ACC112 (cell line): Measurements from ENCODE around the gene URB1.
A peak's percentile ranks its signal among the peaks of the same experiment; 100 is the strongest.

Source experiments
- H2AFZ ChIP-seq: fragments of 200-600 bp; sonication (generic); one replicate; pipeline ENCODE4 v1.6.0; 2017; ENCODE audit warnings: antibody characterized with exemption, low read length; ENCODE audit not compliant: unreplicated experiment
- H3K27ac ChIP-seq: fragments of 200-600 bp; sonication (generic); 2 replicates; pipeline ENCODE4 v1.5.1; 2014; ENCODE audit warnings: low read depth, mild to moderate bottlenecking, antibody characterized with exemption, low read length, moderate library complexity
- H3K27me3 ChIP-seq: fragments of 200-600 bp; sonication (generic); 2 replicates; pipeline ENCODE4 v1.6.1; 2014; ENCODE audit warnings: mild to moderate bottlenecking, antibody characterized with exemption, low read length, moderate library complexity, mixed read lengths; ENCODE audit not compliant: insufficient read depth
- H3K36me3 ChIP-seq: fragments of 200-600 bp; sonication (generic); 2 replicates; pipeline ENCODE4 v1.6.1; 2016; ENCODE audit warnings: mild to moderate bottlenecking, antibody characterized with exemption, low read length, moderate library complexity, mixed read lengths; ENCODE audit not compliant: insufficient read depth
- H3K4me1 ChIP-seq: fragments of 200-600 bp; sonication (generic); one replicate; pipeline ENCODE4 v1.6.1; 2016; ENCODE audit warnings: low read length, mixed read lengths; ENCODE audit not compliant: insufficient read depth, unreplicated experiment, control insufficient read depth
- H3K4me3 ChIP-seq: fragments of 200-600 bp; sonication (generic); 2 replicates; pipeline ENCODE4 v1.5.1; 2014; ENCODE audit warnings: mild to moderate bottlenecking, low read depth, low read length
- H3K79me2 ChIP-seq: fragments of 200-600 bp; sonication (generic); one replicate; pipeline ENCODE4 v1.6.0; 2016; ENCODE audit warnings: low read length; ENCODE audit not compliant: control insufficient read depth, unreplicated experiment, insufficient read depth

URB1 gene

GRCh38 chr21:32388306-32388705 is 4.5 kb downstream of the URB1 start:
- Histone ChIP-seq H3K79me2 (peaks cover 68% of the 10 kb centered on the region), H3K36me3 (peaks cover 18% of the 10 kb centered on the region; the same call in 1 of the 2 replicates), H2AFZ (no peak overlapping the region), H3K4me3 (no peak overlapping the region), H3K27me3 (no peaks in the 10 kb centered on the region), H3K4me1 (peaks cover 43% of the 10 kb centered on the region), H3K27ac (no peak overlapping the region)

GRCh38 chr21:32387151-32387550 is 5.7 kb downstream of the URB1 start:
- Histone ChIP-seq H3K79me2 (peaks cover 61% of the 10 kb centered on the region), H3K36me3 (peaks cover 28% of the 10 kb centered on the region; the same call in 1 of the 2 replicates), H3K27ac (peak overlapping the region; percentile 70; the same call in 1 of the 2 replicates), H3K4me3 (no peak overlapping the region), H2AFZ (no peak overlapping the region), H3K4me1 (peaks cover 54% of the 10 kb centered on the region), H3K27me3 (no peaks in the 10 kb centered on the region)

GRCh38 chr21:32386195-32386870 is 6.5 kb downstream of the URB1 start:
- H3K79me2 ChIP-seq, result peaks cover 53% of the 10 kb centered on the region
- peaks cover 28% of the 10 kb centered on the region; the same call in 1 of the 2 replicates for H3K36me3 ChIP-seq
- H3K4me1 ChIP-seq, result peaks cover 59% of the 10 kb centered on the region
- no peaks in the 10 kb centered on the region for H3K27me3 ChIP-seq
- H3K4me3 ChIP-seq, result no peak overlapping the region
- peak overlapping the region; percentile 70 for H3K27ac ChIP-seq
- H2AFZ ChIP-seq, result no peak overlapping the region

- Histone ChIP-seq H3K27ac (no peak overlapping the region), H3K79me2 (peaks cover 51% of the 10 kb centered on the region), H3K4me3 (no peak overlapping the region), H3K4me1 (peaks cover 45% of the 10 kb centered on the region), H2AFZ (no peak overlapping the region), H3K27me3 (no peaks in the 10 kb centered on the region), H3K36me3 (peaks cover 33% of the 10 kb centered on the region)
Observed at GRCh38 chr21:32383812-32384211, 9.0 kb downstream of the URB1 start.

- Histone ChIP-seq H3K4me3 (no peak overlapping the region), H3K36me3 (peaks cover 28% of the 10 kb centered on the region), H3K4me1 (peaks cover 38% of the 10 kb centered on the region), H2AFZ (no peak overlapping the region), H3K27me3 (no peaks in the 10 kb centered on the region), H3K27ac (peak overlapping the region; percentile 67), H3K79me2 (peaks cover 35% of the 10 kb centered on the region)
Observed at GRCh38 chr21:32382108-32382644, 10.6 kb downstream of the URB1 start.

GRCh38 chr21:32381571-32381970 is 11.2 kb downstream of the URB1 start:
- H3K27me3 ChIP-seq, result no peaks in the 10 kb centered on the region
- peak overlapping the region; percentile 67 for H3K27ac ChIP-seq
- no peak overlapping the region for H3K4me3 ChIP-seq
- no peak overlapping the region for H2AFZ ChIP-seq
- H3K36me3 ChIP-seq, result peaks cover 30% of the 10 kb centered on the region
- peaks cover 29% of the 10 kb centered on the region for H3K79me2 ChIP-seq
- peaks cover 32% of the 10 kb centered on the region for H3K4me1 ChIP-seq

GRCh38 chr21:32380940-32381339 is 11.9 kb downstream of the URB1 start:
- H3K27me3 ChIP-seq, result no peaks in the 10 kb centered on the region
- H3K79me2 ChIP-seq, result peaks cover 23% of the 10 kb centered on the region
- peaks cover 25% of the 10 kb centered on the region for H3K4me1 ChIP-seq
- peak overlapping the region; percentile 67 for H3K27ac ChIP-seq
- peaks cover 31% of the 10 kb centered on the region for H3K36me3 ChIP-seq
- no peak overlapping the region for H3K4me3 ChIP-seq
- no peak overlapping the region for H2AFZ ChIP-seq

- no peak overlapping the region for H3K27ac ChIP-seq
- peaks cover 17% of the 10 kb centered on the region for H3K79me2 ChIP-seq
- H3K36me3 ChIP-seq, result peaks cover 36% of the 10 kb centered on the region
- H3K4me3 ChIP-seq, result no peak overlapping the region
- no peak overlapping the region for H2AFZ ChIP-seq
- peaks cover 19% of the 10 kb centered on the region for H3K4me1 ChIP-seq
- no peaks in the 10 kb centered on the region for H3K27me3 ChIP-seq
Observed at GRCh38 chr21:32378956-32379355, 13.9 kb downstream of the URB1 start.

- no peaks in the 10 kb centered on the region for H3K27me3 ChIP-seq
- peaks cover 28% of the 10 kb centered on the region for H3K36me3 ChIP-seq
- no peak overlapping the region for H2AFZ ChIP-seq
- peaks cover 17% of the 10 kb centered on the region for H3K79me2 ChIP-seq
- no peak overlapping the region for H3K27ac ChIP-seq
- peaks cover 20% of the 10 kb centered on the region for H3K4me1 ChIP-seq
- no peak overlapping the region for H3K4me3 ChIP-seq
Observed at GRCh38 chr21:32377991-32378390, 14.8 kb downstream of the URB1 start.

GRCh38 chr21:32377506-32377905 is 15.3 kb downstream of the URB1 start:
- H3K36me3 ChIP-seq, result peaks cover 23% of the 10 kb centered on the region
- H2AFZ ChIP-seq, result no peak overlapping the region
- no peaks in the 10 kb centered on the region for H3K27me3 ChIP-seq
- no peak overlapping the region for H3K27ac ChIP-seq
- peaks cover 20% of the 10 kb centered on the region for H3K4me1 ChIP-seq
- no peak overlapping the region for H3K4me3 ChIP-seq
- H3K79me2 ChIP-seq, result peaks cover 17% of the 10 kb centered on the region

- H3K4me3 ChIP-seq, result no peak overlapping the region
- peak overlapping the region; percentile 92 for H3K27ac ChIP-seq
- H2AFZ ChIP-seq, result no peak overlapping the region
- H3K27me3 ChIP-seq, result no peaks in the 10 kb centered on the region
- peaks cover 15% of the 10 kb centered on the region for H3K79me2 ChIP-seq
- H3K4me1 ChIP-seq, result peaks cover 27% of the 10 kb centered on the region
- H3K36me3 ChIP-seq, result peaks cover 22% of the 10 kb centered on the region; the same call in 1 of the 2 replicates
Observed at GRCh38 chr21:32372755-32373154, 20.1 kb downstream of the URB1 start.
